Suprapubic skin (tissue), 4 donors: ENCODE results near the gene RNU1-4. TPM values are rescaled to one million over a fixed set of nuclear protein-coding genes. Genes with fewer than 3 reads are reported as not detected.
"Not testable (repeated sequence)": the region's sequence is repeated elsewhere in the genome, so short reads cannot be mapped to it uniquely, and the experiment has no call there.

Experiments used
- DNase-seq, 2 donors: peaks; one replicate each; pipeline ENCODE4 v3.0.0-alpha.2; 2019; ENCODE audit warnings: low spot score in 2 of 2
- H3K27ac ChIP-seq: fragments of 200-600 bp; sonication (generic); one replicate; pipeline ENCODE4 v1.5.1; 2019
- H3K27me3 ChIP-seq: fragments of 200-600 bp; sonication (generic); one replicate; pipeline ENCODE4 v1.5.1; 2019
- H3K36me3 ChIP-seq: fragments of 200-600 bp; sonication (generic); one replicate; pipeline ENCODE4 v1.5.1; 2019
- H3K4me1 ChIP-seq: fragments of 200-600 bp; sonication (generic); one replicate; pipeline ENCODE4 v1.5.1; 2019
- H3K4me3 ChIP-seq: fragments of 200-600 bp; sonication (generic); one replicate; pipeline ENCODE4 v1.5.1; 2019; ENCODE audit warnings: mild to moderate bottlenecking
- H3K9me3 ChIP-seq: fragments of 200-600 bp; sonication (generic); one replicate; pipeline ENCODE4 v1.5.1; 2019
- CTCF ChIP-seq, 2 donors: fragments of 200-600 bp in 1 of 2; fragments of 450-650 bp in 1 of 2; sonication (generic) in 1 of 2; IDR thresholded peaks; one replicate each; pipeline ENCODE4 v1.5.1; 2016 to 2019; ENCODE audit warnings: antibody characterized with exemption in 2 of 2, mild to moderate bottlenecking in 1 of 2, moderate library complexity in 1 of 2
- EP300 ChIP-seq: sonication (generic); formaldehyde crosslinking; IDR thresholded peaks from one replicate; pipeline ENCODE4 v1.6.1; 2017; ENCODE audit warnings: antibody characterized with exemption
- POLR2A ChIP-seq, 2 donors: fragments of 450-650 bp; IDR thresholded peaks; one replicate each; pipeline ENCODE4 v1.6.1; 2017; ENCODE audit warnings: antibody characterized with exemption in 2 of 2, mild to moderate bottlenecking in 2 of 2, moderate library complexity in 2 of 2
- POLR2AphosphoS5 ChIP-seq, 3 donors: sonication (generic); formaldehyde crosslinking; IDR thresholded peaks; one replicate each; pipeline ENCODE4 v1.6.1; 2017; ENCODE audit warnings: antibody characterized with exemption in 3 of 3
- WGBS: methylation state at CpG from one replicate; pipeline ENCODE4 v1.1.5; 2018; 5-methylcytosine and 5-hydroxymethylcytosine counted together
- total RNA-seq, 4 donors: library from RNA; depleted of rRNA; stranded (reverse); fragments of >200 nt; gene quantifications; one replicate each; pipeline ENCODE4 v1.1.0, GENCODE V29; 2016

RNU1-4 gene
- total RNA-seq, 4 donors from 2014 or later = under 0.01 TPM

DNA sequence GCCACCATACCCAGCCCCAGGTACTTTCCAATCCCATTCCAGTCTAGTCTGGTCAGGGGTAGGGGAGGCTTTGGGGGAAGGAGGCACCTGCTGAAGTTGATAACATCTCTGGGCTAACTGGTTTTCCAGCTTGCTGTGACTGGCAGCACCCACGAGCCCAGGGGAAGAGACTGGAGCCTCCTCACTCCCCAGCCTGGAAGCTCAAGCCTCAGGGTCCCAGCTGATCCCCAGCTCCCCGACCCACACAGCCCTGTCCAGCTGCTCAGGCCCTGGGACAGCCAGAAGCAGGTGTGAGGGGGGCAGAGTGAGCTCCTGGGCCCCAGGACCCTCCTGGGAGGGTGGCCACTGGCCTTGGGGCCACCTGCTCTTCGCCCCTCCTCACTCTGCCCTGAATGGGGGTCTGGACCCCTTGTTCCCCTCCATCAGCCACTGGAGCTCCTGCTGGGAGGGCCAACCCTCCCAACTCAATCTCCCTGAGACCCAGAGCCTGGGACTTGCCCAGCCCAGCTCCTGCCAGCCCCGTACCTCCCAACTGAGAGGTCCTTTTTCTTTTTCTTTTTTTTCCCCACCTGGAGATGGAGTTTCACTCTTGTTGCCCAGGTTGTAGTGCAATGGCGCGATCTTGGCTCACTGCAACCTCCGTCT, 23.5 kb upstream of the RNU1-4 start:
- peaks cover 36% of the 10 kb centered on the region for H3K27me3 ChIP-seq
- H3K36me3 ChIP-seq = no peaks in the 10 kb centered on the region
- H3K4me3 ChIP-seq = no peak overlapping the region
- H3K9me3 ChIP-seq = no peaks in the 10 kb centered on the region
- no peaks in the 10 kb centered on the region for H3K4me1 ChIP-seq
- H3K27ac ChIP-seq = no peak overlapping the region
- TF ChIP-seq EP300 (no peak), POLR2A (IDR thresholded peaks at IDR 0.05) (no peak), CTCF (IDR thresholded peaks at IDR 0.05) (no peak), POLR2AphosphoS5 (IDR thresholded peaks at IDR 0.05) (no peak)
- 77% methylated on average over 7 of the region's 7 CpGs for WGBS
- peak; percentile 63 to 83 for DNase-seq

- Histone ChIP-seq H3K4me3 (no peak overlapping the region), H3K27me3 (peaks cover 36% of the 10 kb centered on the region)
- WGBS = 69% methylated on average over 19 of the region's 20 CpGs
Observed at GRCh38 chr1:16717336-16718098, 22.8 kb upstream of the RNU1-4 start.

GRCh38 chr1:16718099-16718907, 22.0 kb upstream of the RNU1-4 start:
- not testable (repeated sequence) for H3K36me3 ChIP-seq, H3K27ac ChIP-seq, H3K4me3 ChIP-seq, H3K9me3 ChIP-seq, H3K4me1 ChIP-seq
- H3K27me3 ChIP-seq = peaks cover 36% of the 10 kb centered on the region
- WGBS = 89% methylated on average over 14 of the region's 14 CpGs
- DNase-seq = peak; percentile 71 to 87

More at GRCh38 chr1:16717336-16718098, 22.8 kb upstream of the RNU1-4 start:
- no peaks in the 10 kb centered on the region for H3K4me1 ChIP-seq
- H3K36me3 ChIP-seq = no peaks in the 10 kb centered on the region
- DNase-seq = peak; percentile 69 to 85
- no peak for TF ChIP-seq POLR2A (IDR thresholded peaks at IDR 0.05)
- TF ChIP-seq CTCF (IDR thresholded peaks at IDR 0.05) = no peak
- no peak for TF ChIP-seq POLR2AphosphoS5 (IDR thresholded peaks at IDR 0.05)
- TF ChIP-seq EP300 = no peak
- no peak overlapping the region for H3K27ac ChIP-seq
- no peaks in the 10 kb centered on the region for H3K9me3 ChIP-seq

GRCh38 chr1:16718908-16719533, 21.3 kb upstream of the RNU1-4 start:
- H3K4me1 ChIP-seq = no peaks in the 10 kb centered on the region
- H3K36me3 ChIP-seq = no peaks in the 10 kb centered on the region
- no peak overlapping the region for H3K4me3 ChIP-seq
- 96% methylated on average over 8 of the region's 8 CpGs for WGBS
- H3K27ac ChIP-seq = no peak overlapping the region
- H3K27me3 ChIP-seq = peaks cover 41% of the 10 kb centered on the region
- no peaks in the 10 kb centered on the region for H3K9me3 ChIP-seq
- no peak for TF ChIP-seq EP300
- no peak for TF ChIP-seq CTCF (IDR thresholded peaks at IDR 0.05)
- TF ChIP-seq POLR2AphosphoS5 (IDR thresholded peaks at IDR 0.05) = no peak
- no peak for TF ChIP-seq POLR2A (IDR thresholded peaks at IDR 0.05)
- DNase-seq = peak in 1 of 2 donors; percentile 81

- 92% methylated on average over 16 of the region's 16 CpGs for WGBS
- no peak overlapping the region for H3K27ac ChIP-seq
- peak in 1 of 2 donors; percentile 85 for DNase-seq
Observed at GRCh38 chr1:16719571-16720350, 20.6 kb upstream of the RNU1-4 start.

More at GRCh38 chr1:16719571-16720350, 20.6 kb upstream of the RNU1-4 start:
- H3K4me3 ChIP-seq = no peak overlapping the region
- peaks cover 48% of the 10 kb centered on the region for H3K27me3 ChIP-seq
- H3K36me3 ChIP-seq = no peaks in the 10 kb centered on the region
- TF ChIP-seq POLR2A (IDR thresholded peaks at IDR 0.05) (no peak), POLR2AphosphoS5 (IDR thresholded peaks at IDR 0.05) (no peak), EP300 (no peak), CTCF (IDR thresholded peaks at IDR 0.05) (no peak)
- no peaks in the 10 kb centered on the region for H3K4me1 ChIP-seq
- no peaks in the 10 kb centered on the region for H3K9me3 ChIP-seq
